ENCODE results near the gene LTBR. TPM values are rescaled to one million over a fixed set of nuclear protein-coding genes. Genes with fewer than 3 reads are reported as not detected.

The LTBR gene
- total and polyA plus RNA-seq, 2 experiments from 2014 or later = 42.4 to 79.8 TPM

GRCh38 chr12:6380141-6381121, 3.5 kb upstream of the LTBR start:
- WGBS (ENCODE audit: low lambda C conversion rate, missing lambda C conversion rate) = 87% methylated on average over 14 of the region's 14 CpGs
- TF ChIP-seq EZH2 (IDR thresholded peaks at IDR 0.05; ENCODE audit: borderline replicate concordance) = no peak
- TF ChIP-seq EZH2phosphoT487 (IDR thresholded peaks at IDR 0.05; ENCODE audit: low read depth, severe bottlenecking, unreplicated experiment) = no peak
- TF ChIP-seq, protein P1, sequence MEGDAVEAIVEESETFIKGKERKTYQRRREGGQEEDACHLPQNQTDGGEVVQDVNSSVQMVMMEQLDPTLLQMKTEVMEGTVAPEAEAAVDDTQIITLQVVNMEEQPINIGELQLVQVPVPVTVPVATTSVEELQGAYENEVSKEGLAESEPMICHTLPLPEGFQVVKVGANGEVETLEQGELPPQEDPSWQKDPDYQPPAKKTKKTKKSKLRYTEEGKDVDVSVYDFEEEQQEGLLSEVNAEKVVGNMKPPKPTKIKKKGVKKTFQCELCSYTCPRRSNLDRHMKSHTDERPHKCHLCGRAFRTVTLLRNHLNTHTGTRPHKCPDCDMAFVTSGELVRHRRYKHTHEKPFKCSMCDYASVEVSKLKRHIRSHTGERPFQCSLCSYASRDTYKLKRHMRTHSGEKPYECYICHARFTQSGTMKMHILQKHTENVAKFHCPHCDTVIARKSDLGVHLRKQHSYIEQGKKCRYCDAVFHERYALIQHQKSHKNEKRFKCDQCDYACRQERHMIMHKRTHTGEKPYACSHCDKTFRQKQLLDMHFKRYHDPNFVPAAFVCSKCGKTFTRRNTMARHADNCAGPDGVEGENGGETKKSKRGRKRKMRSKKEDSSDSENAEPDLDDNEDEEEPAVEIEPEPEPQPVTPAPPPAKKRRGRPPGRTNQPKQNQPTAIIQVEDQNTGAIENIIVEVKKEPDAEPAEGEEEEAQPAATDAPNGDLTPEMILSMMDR (IDR thresholded peaks at IDR 0.05; ENCODE audit: poor library complexity) = no peak
- H3K27ac ChIP-seq = no peak overlapping the region

DNA sequence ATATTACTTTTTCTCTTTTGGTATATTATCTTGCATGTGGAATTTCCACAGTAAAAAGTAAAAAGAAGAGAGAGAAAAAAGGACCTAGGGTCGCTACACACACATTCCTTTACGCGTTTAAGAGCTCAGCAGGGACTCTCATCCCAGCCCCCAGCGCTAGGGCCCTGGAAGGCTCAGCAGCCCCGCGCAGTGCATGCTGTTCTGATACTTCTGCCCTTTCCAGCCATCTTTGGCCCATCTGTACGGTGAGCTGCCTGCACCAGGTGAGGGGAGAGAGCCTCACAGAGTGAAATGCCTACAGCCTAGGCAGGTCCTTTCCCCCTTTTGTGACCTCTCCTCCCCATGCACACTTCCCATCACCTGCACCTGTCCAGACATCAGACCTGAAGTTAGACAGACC, 1.6 kb upstream of the LTBR start:
- Histone ChIP-seq H3K9me2 (replicated peaks; ENCODE audit: insufficient read depth) (no peaks in the 10 kb centered on the region), H3K4me3 (no peak overlapping the region), H3K9me3 (ENCODE audit: low read depth) (no peaks in the 10 kb centered on the region), H3K27me3 (no peaks in the 10 kb centered on the region), H3K79me2 (peaks cover 14% of the 10 kb centered on the region), H4K20me1 (ENCODE audit: insufficient read depth, poor library complexity, severe bottlenecking) (no peaks in the 10 kb centered on the region), H3K4me1 (ENCODE audit: insufficient read depth) (peaks cover 30% of the 10 kb centered on the region), H3K27ac (no peak overlapping the region), H3K36me3 (replicated peaks; ENCODE audit: insufficient read depth, low read depth) (no peaks in the 10 kb centered on the region), H3K4me2 (no peak overlapping the region), H2AFZ (no peak overlapping the region)
- no peak for DNase-seq (ENCODE audit: low spot score)
- TF ChIP-seq, protein P1 (IDR thresholded peaks at IDR 0.05; ENCODE audit: poor library complexity) = no peak
- TF ChIP-seq EZH2phosphoT487 (IDR thresholded peaks at IDR 0.05; ENCODE audit: low read depth, severe bottlenecking, unreplicated experiment) (no peak), EZH2 (IDR thresholded peaks at IDR 0.05; ENCODE audit: borderline replicate concordance) (no peak)
- 68% methylated on average over 7 of the region's 7 CpGs for WGBS (ENCODE audit: low lambda C conversion rate, missing lambda C conversion rate)

More at GRCh38 chr12:6380141-6381121, 3.5 kb upstream of the LTBR start:
- Histone ChIP-seq H4K20me1 (ENCODE audit: insufficient read depth, poor library complexity, severe bottlenecking) (no peaks in the 10 kb centered on the region), H3K4me1 (ENCODE audit: insufficient read depth) (peaks cover 50% of the 10 kb centered on the region), H3K4me2 (no peak overlapping the region), H2AFZ (no peak overlapping the region), H3K9me3 (ENCODE audit: low read depth) (no peaks in the 10 kb centered on the region), H3K27me3 (no peaks in the 10 kb centered on the region), H3K9me2 (replicated peaks; ENCODE audit: insufficient read depth) (no peaks in the 10 kb centered on the region), H3K4me3 (no peak overlapping the region), H3K79me2 (peaks cover 14% of the 10 kb centered on the region), H3K36me3 (replicated peaks; ENCODE audit: insufficient read depth, low read depth) (no peaks in the 10 kb centered on the region)
- no peak for DNase-seq (ENCODE audit: low spot score)

DNA sequence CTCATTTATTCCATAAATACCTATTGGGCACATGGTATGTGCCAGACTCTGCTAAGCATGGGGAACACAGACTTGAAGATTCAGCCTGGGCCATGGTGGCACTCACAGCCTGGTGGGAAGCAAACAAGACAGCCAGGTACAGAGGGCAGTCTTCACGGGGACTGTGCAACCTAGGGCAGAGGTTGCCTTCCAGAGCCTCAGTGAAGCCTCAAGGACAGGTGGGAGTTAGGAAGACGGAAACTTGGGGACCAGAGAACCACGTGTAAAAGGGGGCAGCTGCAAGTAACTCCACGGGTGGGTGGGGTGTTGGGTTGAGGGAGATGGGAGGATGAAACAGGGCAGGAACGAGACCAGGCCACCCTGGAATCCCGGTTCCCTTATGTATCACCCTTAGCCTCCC, 980 bp upstream of the LTBR start:
- no peak for DNase-seq (ENCODE audit: low spot score)
- Histone ChIP-seq H3K9me2 (replicated peaks; ENCODE audit: insufficient read depth) (no peaks in the 10 kb centered on the region), H3K27me3 (no peaks in the 10 kb centered on the region), H2AFZ (no peak overlapping the region), H3K79me2 (peaks cover 14% of the 10 kb centered on the region), H3K9me3 (ENCODE audit: low read depth) (no peaks in the 10 kb centered on the region), H3K4me3 (no peak overlapping the region), H3K4me1 (ENCODE audit: insufficient read depth) (peaks cover 24% of the 10 kb centered on the region), H3K27ac (peak overlapping the region; percentile 93), H3K4me2 (no peak overlapping the region), H3K36me3 (replicated peaks; ENCODE audit: insufficient read depth, low read depth) (no peaks in the 10 kb centered on the region), H4K20me1 (ENCODE audit: insufficient read depth, poor library complexity, severe bottlenecking) (no peaks in the 10 kb centered on the region)
- TF ChIP-seq EZH2 (IDR thresholded peaks at IDR 0.05; ENCODE audit: borderline replicate concordance) = no peak
- TF ChIP-seq, protein P1 (IDR thresholded peaks at IDR 0.05; ENCODE audit: poor library complexity) = no peak
- 92% methylated on average over 6 of the region's 6 CpGs for WGBS (ENCODE audit: low lambda C conversion rate, missing lambda C conversion rate)
